Hippocampal formation (tissue), 2 donors: ENCODE results near the gene NCK2.

ENCODE experiments used
- DNase-seq, 2 donors: peaks; one replicate each; lab custom pipeline; 2025; lab: John Stamatoyannopoulos, UW

NCK2 gene

DNA sequence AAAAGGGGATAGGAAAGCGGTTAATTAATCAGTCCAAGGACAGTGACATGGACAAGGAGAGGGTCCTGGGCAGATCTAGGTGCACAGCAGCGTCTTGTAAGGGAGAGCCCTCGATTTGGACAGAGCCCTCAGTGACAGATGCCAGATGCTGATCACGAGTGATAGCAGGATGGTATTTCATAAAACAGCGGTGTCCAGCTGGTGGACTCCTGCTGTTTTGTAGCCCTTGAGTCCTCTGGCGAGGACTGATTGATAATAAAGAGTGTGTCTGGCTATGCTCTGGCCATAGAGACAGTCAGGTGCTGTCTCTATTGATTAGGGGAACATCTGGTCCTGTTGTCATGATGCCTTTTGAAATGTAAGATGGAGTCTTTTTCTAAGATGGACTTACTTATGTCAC, 180.7 kb downstream of the NCK2 start:
- DNase-seq: no peak

- no peak for DNase-seq
Measured at GRCh38 chr2:105926960-105927678, 182.4 kb downstream of the NCK2 start.

GRCh38 chr2:105928086-105928485, 183.4 kb downstream of the NCK2 start:
- DNase-seq: no peak

DNA sequence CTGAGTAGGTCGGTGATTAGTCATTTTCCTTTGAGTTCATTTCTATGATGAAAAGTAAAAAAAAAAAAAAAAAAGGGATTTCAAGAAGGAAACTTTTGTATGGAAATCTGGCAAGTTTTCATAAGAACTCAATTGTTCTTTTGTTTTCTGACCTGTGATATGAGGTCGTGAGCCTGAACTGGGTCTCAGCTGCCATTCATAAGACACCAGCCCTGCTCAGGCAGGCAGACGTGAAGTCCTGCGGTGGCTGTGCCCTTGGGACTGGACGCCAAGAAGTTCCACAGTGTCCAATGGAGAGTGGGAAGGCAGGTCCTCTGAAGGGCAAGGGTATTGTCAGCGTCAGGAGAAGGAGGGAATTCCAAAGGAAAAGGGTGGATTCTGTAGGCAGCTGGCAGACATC, 183.9 kb downstream of the NCK2 start:
- no peak for DNase-seq

DNA sequence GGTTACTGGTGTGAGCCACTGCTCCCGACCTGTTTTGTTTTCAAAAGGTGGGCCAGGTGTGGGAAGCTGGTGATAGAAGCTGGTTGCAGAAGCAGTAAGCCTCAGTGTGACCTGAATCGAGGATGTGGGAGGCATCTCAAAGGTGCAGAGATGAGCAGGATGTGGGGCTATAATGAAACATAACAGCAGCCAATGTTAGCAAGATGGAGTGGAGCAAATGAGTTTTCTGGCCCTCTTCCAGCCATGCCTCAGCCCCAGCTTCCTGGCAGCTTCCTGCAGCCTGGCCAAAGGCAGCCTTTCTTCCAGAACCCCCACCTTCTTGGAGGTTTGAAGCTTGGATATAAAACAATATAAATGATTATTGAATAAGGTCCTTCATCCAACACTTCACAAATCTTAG, 184.8 kb downstream of the NCK2 start:
- no peak for DNase-seq

GRCh38 chr2:105932582-105932981, 187.9 kb downstream of the NCK2 start:
- DNase-seq: no peak

- DNase-seq: no peak
Measured at GRCh38 chr2:105933906-105934305, 189.2 kb downstream of the NCK2 start.

DNA sequence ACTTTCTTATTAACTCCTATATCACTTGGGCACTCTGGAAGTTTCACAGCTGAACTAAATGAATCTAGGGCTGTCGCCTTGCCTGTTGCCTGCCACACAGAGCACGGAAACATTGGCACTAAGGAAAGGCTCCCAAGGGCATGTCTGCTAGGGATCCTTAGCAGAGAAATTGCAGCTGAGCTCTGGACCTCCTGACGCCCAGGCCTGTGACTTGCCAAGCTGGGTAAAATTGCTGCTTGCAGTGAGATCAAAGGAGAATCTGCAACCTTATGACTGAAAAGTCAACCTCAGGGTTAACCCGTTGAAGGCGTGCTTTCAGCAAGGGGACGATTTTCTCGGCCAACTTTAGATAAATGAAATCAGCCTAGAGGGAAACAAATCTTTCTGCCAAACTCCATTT, 189.8 kb downstream of the NCK2 start:
- no peak for DNase-seq

DNA sequence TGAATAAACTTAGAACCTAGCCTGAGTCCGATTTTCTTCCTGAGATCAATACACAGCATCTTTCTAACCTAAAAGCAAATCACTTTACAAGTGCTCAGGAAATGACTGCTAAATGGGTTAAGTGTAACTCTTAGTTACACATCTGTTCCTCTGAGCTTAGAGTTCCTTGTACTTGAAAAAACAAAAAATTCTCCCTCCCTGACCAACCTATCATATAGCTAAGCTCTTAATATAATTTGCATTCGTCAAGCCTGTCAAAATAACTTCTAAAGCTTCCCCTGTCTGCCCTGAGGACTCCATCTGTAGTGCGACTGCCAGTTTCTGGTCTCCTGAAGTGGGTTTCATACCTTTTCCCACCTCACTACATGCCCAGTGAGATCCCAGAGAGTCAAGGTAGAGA, 190.4 kb downstream of the NCK2 start:
- no peak for DNase-seq

- no peak for DNase-seq
Measured at GRCh38 chr2:105936954-105937353, 192.2 kb downstream of the NCK2 start.

DNA sequence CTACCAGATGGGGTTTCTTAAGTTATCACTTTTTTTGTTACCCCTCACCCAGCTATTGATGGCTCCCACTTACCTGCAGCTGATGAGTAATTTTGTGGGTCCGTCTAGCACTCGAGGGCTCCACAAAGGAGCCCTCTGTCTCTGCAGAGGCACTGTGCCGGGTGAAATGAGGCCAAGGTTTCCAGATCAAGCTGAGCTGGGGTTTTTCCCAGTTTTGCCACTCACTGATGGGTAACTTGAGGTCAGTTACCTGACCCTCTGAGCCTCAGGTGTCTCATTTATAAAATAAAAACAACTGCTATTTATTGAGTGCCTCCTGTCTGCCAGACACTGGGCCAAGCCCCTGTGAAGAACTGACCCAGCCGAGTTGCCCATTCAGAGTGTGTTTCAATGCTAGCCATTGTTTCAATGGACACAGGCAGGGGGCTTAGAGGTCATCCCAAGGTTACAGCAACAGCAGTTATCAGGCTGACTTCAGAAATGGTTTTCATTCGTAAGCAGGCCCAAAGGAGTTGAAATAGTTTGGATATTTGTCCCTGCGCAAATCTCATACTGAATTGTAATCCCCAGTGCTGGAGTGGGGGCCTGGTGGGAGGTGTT, 192.9 kb downstream of the NCK2 start:
- no peak for DNase-seq
